Activated T-cell treated with anti-CD3 and anti-CD28 coated beads, Interleukin-2, amount 50 U/mL, for 48 hours (primary cell): Measurements from ENCODE around the gene GPNMB.

Source experiments
- DNase-seq, 2 experiments: peaks; one replicate each; pipeline ENCODE4 v3.0.0-alpha.2; 2020

GPNMB gene

DNA sequence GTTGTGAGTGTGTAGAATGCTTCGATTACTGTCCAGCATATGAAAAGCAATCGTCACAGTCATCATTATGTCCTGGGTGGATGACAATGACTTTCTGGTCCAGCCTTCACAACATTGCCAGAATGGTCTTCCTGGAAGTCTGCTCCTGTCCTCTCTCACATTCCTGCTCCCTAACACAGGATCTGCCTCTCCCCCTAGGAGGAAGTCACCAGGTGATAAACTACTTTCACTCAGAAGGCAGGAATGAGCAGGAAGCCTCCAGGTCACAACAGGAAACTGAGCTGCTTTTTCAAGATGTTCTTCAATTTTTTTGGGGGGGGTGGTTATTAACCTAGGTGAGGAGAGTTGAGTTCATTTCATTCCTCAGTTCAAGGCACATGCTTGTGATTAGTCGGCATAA is 13.6 kb upstream of the GPNMB start:
- no peak for DNase-seq

DNA sequence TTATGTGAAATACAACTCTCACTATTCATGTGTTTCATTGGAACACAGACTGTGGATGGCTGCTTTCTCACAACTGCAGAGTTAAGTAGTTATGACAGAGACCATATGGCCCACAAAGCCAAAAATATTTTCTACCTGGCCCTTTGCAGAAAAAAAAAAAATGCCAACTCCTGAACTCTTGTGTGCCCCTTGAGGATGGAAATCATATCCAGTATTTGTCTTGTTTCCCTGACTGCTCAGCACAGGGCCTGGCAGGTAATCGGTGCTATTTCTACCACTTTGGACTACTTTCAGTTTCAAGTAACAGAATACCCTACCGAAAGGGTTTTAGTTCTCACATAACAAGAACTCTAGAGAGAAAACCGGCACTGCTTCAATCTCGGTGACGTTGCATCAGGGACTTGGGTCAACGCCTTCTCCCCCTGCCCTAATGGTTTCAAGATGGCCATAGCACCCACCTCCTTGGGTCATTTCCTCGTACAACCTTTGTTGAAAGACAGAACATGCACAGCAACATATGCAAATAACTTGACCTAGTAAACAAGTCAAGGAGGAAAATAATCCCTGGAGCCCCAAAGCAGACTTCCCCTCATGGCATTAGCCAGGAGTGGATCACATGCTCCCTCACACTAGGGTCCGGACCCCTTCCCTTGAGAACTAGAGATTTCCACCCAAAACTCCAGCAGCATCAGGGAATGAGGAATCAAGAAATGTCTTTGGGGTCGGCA is 11.8 kb upstream of the GPNMB start:
- DNase-seq = no peak

DNA sequence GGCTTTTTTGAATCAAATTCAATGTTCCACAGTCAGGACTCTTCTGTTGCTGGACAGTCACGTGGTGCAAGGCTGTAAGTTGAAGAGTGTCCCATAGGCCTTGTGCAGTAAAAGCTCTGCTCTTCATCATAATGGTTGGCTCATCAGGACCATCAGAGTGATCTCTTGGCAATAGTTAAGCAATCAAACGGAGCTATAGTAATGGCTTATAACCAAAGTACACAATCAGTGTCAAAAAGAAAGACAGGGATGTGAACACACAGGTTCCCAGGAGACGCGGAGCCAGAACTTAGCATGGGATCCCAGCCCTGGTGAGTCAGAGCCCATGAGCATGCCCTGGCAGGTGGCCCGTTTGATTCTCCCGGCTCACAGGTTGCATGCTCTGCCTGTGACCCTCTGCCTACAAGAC is 10.8 kb upstream of the GPNMB start:
- no peak for DNase-seq

DNA sequence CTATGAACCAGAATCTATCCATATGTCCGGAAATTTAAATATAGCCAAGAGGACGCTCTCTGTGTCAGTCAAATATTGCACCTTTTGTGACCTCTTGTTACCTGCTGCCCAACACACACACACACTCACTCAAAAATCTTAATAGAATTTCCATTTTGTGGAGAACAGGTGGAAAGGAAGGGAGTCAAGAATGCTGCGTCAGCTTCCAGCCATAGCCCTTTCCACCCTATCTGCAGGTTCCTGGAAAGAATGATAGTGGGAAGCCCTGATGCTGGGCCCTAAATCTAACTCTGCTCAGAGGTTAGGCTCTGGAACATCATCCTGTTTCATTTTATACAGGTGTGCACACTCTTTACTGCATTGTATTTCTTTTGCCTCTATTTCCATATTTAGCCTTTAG is 9.6 kb upstream of the GPNMB start:
- DNase-seq = no peak

DNA sequence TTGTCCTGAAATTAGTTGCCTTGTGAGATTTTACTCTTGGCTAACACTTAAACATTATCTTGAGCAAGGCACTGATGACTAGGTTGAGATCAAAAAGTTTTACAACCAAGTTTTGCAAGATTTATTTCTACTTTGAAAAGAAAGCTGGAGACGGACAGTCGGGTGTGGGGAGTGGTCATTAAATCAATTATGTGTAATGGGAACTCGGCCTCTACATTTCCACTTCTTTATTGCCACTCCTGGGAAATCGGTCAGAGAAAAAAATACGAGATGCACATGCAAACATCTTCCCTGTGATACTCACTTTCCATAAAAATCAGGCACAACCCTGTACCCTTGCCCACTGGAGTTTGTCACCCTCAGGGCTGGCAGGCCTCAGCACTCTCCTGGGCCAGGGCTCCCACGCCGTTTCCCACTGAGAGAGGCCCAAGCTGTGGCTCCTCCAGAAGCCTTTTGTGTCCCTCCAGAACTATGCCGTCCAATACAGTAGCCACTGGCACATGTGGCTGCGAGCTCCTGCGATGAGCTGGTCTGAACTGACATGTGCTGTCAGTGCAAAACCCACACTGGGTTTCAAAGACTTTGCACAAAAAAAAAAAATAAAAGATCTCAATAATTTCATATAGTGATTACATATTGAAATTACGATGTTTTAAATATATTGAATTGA is 7.5 kb upstream of the GPNMB start:
- no peak for DNase-seq

DNA sequence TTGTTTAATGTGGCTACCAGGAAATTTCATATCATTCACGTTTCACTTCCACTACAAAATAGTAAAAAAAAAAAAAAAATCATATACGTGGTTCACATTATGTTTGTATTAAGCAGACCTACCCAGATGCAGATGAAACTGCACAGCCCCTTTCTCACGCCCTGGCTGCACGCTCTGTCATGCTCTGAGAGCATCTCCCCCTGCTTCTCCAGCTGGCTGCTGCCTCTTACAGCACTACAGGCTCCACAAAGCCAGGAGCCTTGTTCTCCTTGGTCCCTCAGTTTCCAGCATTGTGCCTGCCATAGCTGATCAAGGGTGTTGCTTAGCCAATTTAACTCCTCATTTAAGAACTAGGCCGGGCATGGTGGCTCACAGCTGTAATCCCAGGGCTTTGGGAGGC is 6.9 kb upstream of the GPNMB start:
- DNase-seq = no peak

DNA sequence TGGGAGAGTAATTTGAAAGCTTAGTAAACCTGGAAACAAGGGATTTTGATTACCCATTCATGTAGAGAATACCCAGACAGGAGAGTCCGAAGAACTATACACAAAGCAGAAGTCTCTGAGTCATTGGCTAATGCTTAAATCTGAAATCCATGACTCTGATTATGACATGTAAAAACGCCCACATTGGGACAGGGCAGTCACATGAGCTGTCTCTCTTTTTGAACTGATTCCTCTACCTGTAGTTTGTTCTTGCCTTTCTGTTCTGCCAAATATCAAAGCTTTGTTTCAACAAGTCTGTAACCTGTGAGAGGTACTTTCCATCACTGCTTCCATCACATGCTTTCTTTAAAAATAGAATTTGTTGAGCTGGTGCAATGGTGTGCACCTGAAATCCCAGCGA is 4.3 kb upstream of the GPNMB start:
- DNase-seq = no peak

DNA sequence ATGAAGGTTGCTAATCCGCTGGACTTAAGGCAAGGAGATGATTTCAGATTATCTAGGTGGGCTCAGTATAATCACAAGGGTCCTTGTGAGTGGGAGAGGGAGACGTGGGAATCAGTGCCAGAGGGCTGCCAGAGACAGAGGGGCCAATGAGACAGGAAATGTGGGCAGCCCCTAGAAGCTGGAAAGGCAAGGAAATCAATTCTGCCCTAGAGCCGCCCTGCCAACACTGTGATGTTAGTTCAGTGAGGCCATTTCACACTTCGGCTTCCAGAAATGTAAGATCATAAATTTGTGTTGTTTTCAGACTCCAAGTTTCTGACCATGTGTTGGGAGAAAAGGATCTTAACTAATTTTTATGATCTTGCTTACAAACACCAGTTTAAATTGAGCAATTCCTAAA is 3.6 kb upstream of the GPNMB start:
- DNase-seq = no peak

DNA sequence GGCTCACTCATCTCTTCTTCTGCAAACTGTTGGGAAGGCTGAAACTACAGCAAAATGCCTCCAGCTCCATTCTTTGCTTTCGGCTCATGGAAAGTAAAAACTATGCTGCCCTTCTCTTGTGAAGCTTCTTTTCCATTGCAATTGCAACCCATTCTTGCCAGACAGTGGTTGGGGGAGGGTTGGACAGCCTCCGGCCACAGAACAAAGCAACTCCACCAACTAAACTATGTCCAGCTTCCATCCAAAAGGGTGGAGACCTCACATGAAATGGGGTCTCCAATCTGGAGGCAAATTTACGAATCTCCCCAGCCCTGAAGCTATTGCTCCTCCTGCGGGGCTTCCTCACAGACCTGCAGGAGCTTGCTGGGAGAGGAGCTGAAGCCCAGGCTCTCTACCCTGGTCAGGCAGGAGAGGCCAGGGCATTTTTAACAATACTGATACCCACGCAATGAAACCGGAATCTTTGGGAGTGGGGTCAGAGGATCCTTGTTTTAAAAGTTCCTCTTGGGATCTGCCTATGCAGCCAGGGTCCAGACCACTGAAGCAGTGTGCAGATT is 549 bp downstream of the GPNMB start:
- DNase-seq = no peak

DNA sequence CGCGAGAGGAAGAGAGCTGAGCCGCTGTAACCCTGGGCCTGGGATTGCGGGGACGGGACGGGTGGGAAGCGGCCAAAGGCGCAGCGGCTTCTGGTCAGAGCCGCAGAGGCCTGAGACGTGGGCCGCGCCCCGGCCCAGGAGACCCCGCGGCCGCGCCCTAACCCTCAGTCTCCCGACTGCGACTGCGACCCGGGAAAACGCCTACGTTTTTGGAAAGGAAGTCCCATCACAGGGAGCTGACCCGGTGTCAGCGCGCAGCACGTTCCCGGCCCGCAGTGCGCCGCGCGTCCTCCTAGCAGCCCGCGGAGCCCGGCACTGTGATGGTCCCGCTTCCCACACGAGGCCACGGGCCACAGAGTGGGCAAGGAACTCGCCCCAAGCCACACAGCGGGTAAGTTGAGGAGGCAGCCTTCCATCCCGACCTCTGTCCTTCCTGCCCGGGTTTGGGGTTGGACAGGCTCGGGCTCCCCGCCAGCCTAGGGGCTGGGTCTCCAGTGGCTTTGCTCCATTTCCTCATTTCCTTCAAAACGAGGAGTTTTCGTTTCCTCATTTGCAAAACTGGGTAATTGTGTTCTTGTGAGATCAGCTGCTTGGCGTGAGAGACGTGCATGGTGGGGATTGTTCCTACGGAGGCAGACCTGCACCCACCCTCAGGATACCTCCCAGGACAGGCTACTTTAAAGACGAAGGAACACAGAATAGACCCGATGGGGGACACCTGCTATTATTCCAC is 1.2 kb downstream of the GPNMB start:
- DNase-seq = no peak

DNA sequence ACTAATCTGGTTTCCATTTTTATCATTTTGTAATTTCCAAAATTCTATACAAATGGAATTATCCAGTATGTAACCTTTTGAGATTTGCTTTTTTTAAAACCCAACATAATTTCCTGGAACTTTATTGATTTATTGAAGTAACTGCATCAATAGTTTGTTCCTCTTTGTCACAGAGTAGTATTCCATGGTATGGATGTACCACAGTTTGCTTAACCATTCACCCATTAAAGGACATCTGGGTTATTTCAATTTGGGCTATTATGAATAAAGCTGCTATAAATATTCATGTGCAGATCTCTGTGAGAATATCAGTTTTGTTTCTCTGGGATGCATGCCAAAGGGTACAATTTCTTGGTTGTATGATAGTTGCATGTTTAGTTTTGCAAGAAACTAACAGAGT is 2.9 kb downstream of the GPNMB start:
- DNase-seq = no peak

DNA sequence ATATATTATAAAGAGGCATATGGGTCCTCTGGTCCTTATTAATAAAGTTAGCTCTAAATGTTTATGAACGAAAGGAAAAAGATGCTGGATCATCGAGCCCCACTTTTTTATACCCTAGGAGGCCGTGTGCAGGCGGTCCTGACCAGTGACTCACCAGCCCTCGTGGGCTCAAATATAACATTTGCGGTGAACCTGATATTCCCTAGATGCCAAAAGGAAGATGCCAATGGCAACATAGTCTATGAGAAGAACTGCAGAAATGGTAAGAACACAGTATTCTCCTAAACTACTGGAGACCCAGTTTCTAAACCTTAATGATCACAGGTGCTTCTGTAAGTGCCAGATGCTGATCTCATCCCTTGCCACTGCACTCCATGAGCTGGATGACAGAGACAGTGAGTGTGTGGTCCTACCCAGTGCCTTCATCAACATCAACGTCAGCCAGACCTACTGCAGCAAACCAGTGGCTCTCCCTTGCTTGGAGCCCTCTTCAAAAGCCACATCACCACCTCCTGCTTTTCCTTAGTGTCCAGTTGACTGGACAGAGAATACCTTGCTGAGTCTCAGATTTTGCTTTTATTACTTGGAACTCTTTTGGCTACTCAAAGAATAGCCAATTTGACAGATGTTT is 7.6 kb downstream of the GPNMB start:
- DNase-seq = no peak

DNA sequence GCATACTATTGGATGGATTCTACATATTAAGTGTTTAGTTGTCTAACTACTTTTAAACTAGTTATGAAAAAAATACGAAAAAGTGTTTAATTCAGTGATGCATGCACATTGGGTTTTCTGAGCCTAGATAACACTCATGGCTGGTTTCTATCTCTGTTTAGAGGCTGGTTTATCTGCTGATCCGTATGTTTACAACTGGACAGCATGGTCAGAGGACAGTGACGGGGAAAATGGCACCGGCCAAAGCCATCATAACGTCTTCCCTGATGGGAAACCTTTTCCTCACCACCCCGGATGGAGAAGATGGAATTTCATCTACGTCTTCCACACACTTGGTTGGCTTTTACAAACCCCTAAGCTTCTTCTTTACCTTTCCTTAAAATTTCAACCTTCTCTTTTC is 10.2 kb downstream of the GPNMB start:
- no peak for DNase-seq

DNA sequence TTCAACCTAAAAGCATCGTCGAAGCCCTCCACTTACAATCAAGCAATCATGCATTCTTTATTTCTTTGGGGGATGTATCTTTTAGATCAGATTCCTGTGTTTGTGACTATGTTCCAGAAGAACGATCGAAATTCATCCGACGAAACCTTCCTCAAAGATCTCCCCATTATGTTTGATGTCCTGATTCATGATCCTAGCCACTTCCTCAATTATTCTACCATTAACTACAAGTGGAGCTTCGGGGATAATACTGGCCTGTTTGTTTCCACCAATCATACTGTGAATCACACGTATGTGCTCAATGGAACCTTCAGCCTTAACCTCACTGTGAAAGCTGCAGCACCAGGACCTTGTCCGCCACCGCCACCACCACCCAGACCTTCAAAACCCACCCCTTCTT is 13.8 kb downstream of the GPNMB start:
- DNase-seq = no peak

DNA sequence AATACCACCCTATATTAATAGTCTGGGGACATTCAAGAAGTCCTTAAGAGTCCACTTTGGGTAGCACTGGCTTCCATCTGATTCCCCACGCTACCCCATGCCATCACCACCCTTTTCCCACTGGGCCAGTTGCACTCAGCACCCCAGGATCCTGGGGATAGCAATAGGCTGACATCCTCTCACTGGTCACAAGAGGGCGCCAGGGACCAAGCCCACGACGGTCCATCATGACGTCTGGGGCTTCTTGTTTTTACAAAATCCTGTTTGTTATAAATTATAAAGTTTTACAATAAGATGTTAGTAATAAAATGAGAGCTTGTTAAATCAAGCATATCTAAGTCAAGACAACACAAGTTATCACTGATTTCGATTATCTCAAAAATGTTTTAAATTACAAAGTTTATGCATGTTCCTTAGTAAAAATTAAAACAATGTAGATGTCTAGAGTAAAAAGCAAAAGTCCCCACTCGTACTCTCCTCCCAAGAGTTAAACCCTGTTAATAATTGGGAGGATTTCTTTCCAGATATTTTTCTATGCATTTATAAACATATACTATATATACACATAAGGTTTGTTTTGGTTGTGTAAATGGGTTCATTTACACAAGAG is 15.4 kb downstream of the GPNMB start:
- DNase-seq = peak; percentile 70 to 71

DNA sequence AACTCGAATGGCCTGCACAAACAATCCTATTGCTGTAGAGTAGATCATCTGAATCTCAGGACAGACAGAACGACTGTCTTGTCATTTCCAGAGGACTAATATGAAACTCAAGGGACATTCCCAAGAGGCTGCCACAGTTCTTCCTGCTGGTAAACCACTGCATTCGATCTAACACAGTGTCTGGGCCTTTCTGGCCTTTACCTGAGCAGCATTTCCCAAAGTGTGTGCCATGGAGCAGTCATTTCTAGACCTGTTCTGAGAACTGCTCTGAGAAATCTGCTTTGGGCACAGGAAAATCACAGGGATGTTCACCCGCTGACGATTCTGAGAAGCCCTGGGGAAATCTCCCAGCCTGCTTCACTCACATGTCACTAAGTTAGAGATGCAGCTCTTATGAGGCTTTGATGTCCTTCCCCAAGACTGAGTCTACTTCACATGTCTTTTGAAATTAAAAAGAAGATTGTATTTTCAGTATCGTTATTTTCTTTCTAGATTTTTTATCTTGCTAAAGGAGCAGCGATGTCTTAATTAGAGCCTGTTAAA is 18.4 kb downstream of the GPNMB start:
- DNase-seq = no peak

DNA sequence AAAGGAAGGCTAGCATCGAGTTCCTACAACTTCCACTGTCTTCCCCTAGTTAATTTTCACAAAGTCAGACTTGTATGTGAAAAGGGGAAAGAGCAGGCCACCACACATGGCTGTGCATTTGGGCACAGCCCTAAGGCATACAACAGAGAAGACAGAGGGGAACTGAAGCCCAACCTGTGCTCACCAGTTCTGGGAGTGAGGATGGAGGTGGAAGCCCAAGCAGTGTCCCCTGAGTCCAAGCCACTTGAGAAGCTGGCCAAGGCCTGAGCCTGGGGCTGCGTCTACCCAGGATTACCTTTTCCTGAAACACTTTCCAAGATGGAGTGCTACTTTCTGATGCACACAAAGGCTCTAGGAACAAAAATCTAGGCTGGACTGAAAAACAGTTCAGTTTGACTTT is 20.3 kb downstream of the GPNMB start:
- DNase-seq = no peak

DNA sequence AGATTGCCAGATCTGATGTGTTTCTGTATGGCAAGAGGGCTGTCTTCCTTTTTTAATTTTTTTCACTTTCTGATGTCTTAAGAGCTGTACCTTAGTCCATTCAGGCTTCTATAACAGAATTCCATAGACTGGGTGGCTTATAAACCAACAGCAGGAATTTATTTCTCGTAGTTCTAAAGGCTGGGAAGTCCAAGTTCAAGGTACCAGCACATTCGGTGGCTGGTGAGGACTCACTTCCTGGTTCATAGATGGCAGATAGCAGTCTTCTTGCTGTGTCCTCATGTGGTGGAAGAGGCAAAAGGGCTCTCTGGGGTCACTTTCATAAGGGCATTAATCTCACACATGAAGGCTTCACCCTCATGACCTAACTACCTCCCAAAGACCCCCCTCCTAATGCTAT is 20.8 kb downstream of the GPNMB start:
- no peak for DNase-seq

DNA sequence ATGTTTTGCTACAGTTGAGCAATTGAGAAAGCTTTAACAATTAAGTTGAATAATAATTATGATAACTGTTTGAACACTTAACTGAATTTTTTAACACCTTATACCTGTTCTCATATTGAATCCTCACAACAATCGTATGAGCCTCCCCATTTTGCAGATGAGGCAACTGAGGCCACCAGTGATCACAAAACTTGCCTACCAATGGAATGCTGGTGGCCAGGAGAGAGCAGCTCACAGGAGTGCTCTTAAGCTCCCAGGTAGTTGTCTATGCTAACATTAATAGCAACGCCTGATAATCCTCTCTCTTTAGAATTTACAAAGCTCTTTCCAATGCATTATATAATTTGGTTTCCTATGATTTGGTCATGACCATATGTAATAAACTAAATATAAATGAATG is 21.6 kb downstream of the GPNMB start:
- no peak for DNase-seq

DNA sequence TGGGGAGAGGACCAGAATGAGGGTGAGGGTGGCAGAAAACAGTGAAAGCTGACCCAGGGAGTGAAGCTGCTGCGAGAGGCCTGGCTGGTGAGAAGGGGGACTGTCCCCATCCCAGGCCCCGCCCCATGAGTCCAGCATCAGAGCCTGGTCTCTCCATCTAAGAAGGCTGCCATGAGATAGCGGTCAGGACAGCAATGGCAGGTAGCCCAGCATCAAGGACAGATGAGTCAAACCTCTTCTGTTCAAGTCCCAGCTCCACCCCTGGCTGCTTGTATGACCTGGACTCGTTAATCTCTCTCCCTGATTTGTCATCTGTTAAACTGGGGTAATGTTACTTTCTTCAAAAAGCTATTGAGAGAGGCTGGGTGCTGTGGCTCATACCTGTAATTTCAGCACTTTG is 22.2 kb downstream of the GPNMB start:
- DNase-seq = no peak

DNA sequence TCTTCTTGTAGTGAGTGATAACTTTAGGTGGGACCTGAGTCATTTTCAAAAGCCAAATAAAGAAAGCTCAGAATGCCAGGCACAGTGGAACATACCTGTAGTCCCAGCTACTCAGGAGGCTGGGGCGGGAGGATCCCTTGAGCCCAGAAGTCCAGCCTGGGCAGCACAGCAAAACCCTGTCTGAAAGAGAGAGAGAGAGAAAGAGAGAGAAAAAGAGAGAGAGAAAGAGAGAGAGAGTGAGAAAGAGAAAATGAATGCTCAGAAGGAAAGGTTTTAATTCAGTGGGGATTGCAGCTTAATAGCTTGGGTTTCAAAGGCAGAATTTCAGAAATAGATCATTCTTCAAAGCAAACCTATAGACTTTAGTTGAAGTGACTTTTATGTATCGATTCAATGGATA is 25.7 kb downstream of the GPNMB start:
- DNase-seq = no peak

DNA sequence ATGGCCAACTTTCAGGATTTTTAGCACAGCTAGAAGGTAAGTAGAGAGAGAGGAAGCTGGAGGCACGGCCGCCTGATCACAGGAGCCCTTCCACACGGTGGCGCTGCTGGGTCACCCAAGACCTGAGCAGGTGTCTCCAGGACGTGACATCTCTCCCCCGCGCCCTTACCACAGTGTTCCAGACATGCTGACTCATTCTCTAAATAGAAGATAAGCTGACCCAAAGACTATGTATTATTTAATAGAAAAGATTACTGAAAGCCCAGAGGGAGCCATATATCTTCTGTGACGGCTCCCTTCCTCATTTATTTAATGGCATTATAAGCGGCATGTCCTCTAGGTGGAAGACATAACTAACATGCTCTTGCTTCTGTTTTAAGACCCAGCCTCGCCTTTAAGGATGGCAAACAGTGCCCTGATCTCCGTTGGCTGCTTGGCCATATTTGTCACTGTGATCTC is 26.6 kb downstream of the GPNMB start:
- DNase-seq = peak; percentile 95

DNA sequence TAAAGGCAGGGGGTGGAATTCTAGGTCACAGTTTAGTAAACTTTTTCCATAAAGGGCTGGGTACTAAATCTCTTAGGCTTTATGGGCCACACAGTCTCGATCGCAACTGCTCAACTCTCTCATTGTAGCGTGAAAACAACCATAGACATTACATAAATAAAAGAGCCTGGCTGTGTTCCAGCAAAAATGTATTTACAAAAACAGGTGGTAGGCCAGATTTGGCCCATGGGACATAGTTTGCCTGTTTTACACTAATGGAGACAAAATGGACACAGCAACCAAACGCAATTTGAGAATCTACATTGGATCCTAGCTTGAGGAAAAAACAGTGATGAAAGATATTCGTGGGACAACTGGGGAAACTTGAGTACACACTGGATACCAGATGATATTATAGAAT is 29.3 kb downstream of the GPNMB start:
- no peak for DNase-seq
